Activated CD4-positive, alpha-beta T cell treated with anti-CD3 and anti-CD28 coated beads, Interleukin-2, Interleukin-6, amounts not matched to agents 100 ng/mL and 50 ng/mL, durations not matched to agents 16 hours and 8 hours (primary cell): ENCODE results near the gene C4orf17.

Experiments used
- DNase-seq: peaks from one replicate; pipeline ENCODE4 v3.0.0-alpha.2; 2020

Gene C4orf17

GRCh38 chr4:99540277-99540939 lies 29.6 kb downstream of the C4orf17 start:
- DNase-seq, result no peak

- no peak for DNase-seq
Measured at GRCh38 chr4:99552872-99553271, 42.1 kb downstream of the C4orf17 start.

GRCh38 chr4:99563310-99564186 lies 52.7 kb downstream of the C4orf17 start, which contains the start of gene TRMT10A:
TSS of gene TRMT10A (minus strand) at chr4:99564039. CDS start at chr4:99559338, 4,701 bp downstream.
- DNase-seq, result peak; percentile 96

GRCh38 chr4:99564921-99565320 lies 54.1 kb downstream of the C4orf17 start:
- no peak for DNase-seq

GRCh38 chr4:99571883-99572282 lies 61.1 kb downstream of the C4orf17 start:
- no peak for DNase-seq

GRCh38 chr4:99572527-99573240 lies 61.9 kb downstream of the C4orf17 start:
- no peak for DNase-seq

- DNase-seq, result no peak
Measured at GRCh38 chr4:99573735-99574368, 63.0 kb downstream of the C4orf17 start.

- no peak for DNase-seq
Measured at GRCh38 chr4:99574530-99575324, 63.9 kb downstream of the C4orf17 start, which contains the start of gene MTTP. TSS of gene MTTP (plus strand) at chr4:99574824. CDS start at chr4:99574910, 86 bp downstream.

- no peak for DNase-seq
Measured at GRCh38 chr4:99578714-99579113, 67.9 kb downstream of the C4orf17 start.

- no peak for DNase-seq
Measured at GRCh38 chr4:99585516-99585915, 74.7 kb downstream of the C4orf17 start.

- no peak for DNase-seq
Measured at GRCh38 chr4:99586322-99586721, 75.5 kb downstream of the C4orf17 start.

GRCh38 chr4:99586797-99587196 lies 76.0 kb downstream of the C4orf17 start:
- DNase-seq, result no peak

GRCh38 chr4:99587309-99587708 lies 76.5 kb downstream of the C4orf17 start:
- no peak for DNase-seq

- no peak for DNase-seq
Measured at GRCh38 chr4:99587803-99588202, 77.0 kb downstream of the C4orf17 start.

- no peak for DNase-seq
Measured at GRCh38 chr4:99591757-99592156, 80.9 kb downstream of the C4orf17 start.
